GM21528 (cell line): ENCODE results near the gene FBLN2.

Source experiments
- ATAC-seq: cut with Tn5 transposase; IDR thresholded peaks from one replicate; pipeline ENCODE4 v1.9.1; 2021; ENCODE audit warnings: mild to moderate bottlenecking, moderate library complexity; ENCODE audit not compliant: unreplicated experiment, low FRiP score

Gene FBLN2

GRCh38 chr3:13634615-13635014, 85.7 kb downstream of the FBLN2 start:
- no peak for ATAC-seq

- no peak for ATAC-seq
Observed at GRCh38 chr3:13636186-13636585, 87.3 kb downstream of the FBLN2 start.

- no peak for ATAC-seq
Observed at GRCh38 chr3:13636874-13637273, 87.9 kb downstream of the FBLN2 start.

GRCh38 chr3:13637311-13637891, 88.5 kb downstream of the FBLN2 start:
- ATAC-seq = no peak

DNA sequence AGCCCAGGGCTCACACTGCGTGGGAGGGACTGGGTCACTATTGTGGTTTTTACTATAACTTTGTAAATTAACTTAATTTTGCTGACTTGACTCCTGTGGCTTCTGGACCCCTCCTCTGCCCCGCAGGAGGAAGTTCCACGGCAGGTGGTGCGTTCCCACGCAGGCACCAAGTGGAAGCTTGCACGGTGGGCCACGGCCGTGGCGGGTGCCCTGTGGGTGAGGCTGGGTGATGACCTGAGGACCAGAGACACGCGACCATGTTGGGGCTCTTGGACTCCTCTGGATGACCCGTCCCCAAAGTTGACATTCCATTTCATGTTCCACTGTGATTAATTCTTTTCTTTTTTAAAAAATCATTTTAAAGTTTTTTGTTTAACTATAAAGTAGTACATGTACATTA, 89.0 kb downstream of the FBLN2 start:
- no peak for ATAC-seq

DNA sequence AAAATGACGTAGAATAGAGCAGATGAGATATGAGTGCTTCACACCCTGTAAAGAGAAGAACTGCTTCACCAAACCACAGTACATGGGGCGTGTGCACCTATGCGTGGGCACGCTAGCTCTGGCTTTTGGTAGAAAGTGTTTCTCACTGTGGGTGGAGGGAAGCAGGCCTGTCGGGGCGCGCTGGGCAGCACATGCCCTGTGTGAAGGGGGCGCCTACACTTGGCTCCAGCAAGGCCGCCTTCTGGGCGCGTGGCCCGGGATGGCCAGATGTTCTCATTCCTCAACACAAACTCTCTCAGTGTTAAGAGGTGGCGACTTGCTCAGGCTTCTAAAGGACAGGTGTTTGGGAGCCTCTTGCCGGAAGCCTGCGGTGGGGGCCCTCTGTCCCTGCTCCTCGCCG, 90.0 kb downstream of the FBLN2 start:
- no peak for ATAC-seq

GRCh38 chr3:13642597-13642996, 93.7 kb downstream of the FBLN2 start:
- ATAC-seq = no peak

- ATAC-seq = no peak
Observed at GRCh38 chr3:13644341-13645117, 95.6 kb downstream of the FBLN2 start.

- no peak for ATAC-seq
Observed at GRCh38 chr3:13645801-13646637, 97.1 kb downstream of the FBLN2 start.

GRCh38 chr3:13647298-13648059, 98.6 kb downstream of the FBLN2 start:
- no peak for ATAC-seq

GRCh38 chr3:13648060-13649001, 99.4 kb downstream of the FBLN2 start:
- peak; percentile 59 for ATAC-seq

DNA sequence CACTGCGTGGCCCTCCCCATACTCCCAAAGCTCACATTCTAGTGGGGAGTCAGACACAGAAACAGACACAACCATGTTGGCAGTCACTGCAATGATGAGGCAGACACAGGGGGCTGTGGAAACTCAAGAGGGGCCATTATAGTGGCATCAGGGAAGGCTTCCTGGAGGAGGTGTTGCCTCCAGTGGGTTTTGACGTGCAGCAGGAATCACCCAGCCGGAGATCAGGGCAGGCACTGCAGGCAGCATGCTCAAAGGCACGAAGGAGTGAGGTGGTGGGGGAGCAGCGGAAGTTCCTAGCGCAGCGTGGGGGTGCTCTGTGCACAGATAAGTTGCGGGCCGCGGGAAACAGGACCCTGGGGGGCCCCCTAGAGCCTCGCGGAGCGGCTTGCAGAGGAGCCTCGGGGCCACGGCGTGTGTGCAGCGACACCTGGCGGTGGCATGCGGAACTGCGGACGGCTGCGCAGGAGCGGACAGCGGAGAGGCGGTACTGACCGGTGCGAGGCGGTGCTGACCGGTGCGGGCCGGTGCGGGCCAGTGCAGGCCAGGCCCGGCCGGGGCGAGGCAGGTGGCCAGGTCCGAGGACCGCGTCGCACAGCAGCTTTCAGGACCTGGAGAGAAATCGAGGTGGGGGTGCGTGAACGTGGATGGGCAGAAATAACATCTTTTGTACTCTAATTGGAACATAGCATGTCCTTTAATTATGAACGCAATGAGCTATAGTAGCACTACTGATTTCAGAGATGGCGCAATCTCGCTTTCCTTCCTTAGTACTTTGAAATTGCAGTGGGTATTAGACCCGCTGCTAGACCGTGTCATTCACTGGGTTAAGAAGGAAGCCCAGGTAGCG, 101.5 kb downstream of the FBLN2 start:
- ATAC-seq = peak; percentile 40

GRCh38 chr3:13651057-13651400, 102.1 kb downstream of the FBLN2 start:
- ATAC-seq = no peak

DNA sequence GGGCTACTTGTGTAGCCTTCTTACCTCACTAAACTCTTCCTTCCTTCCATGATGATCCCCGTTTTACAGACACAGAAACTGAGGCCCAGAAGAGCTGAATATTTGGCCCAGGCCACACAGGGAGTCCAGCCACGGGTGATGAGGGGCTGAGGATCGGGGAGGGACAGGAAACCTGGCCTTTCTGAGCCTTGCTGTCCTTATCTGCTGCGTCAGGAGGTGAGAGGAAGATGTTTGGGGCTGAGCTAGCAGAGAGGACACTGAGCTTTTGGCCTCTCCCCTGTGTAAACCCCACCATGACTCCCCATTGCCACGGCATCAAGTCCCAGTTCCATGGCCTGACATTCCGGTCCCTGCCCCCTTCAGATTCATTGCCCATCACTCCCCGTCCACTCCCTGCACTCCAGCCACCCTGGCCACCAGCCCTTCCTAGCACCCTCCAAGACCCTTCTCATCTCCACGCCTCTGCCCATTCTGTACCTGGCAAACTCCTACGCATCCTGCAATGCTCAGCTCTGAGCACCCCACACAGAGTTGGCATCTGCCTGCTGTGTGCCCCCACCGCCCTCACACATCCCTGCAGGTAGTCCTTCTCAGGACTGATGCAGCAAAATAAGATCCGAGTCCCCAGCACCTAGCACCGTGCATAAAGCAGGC, 103.0 kb downstream of the FBLN2 start:
- ATAC-seq = no peak

DNA sequence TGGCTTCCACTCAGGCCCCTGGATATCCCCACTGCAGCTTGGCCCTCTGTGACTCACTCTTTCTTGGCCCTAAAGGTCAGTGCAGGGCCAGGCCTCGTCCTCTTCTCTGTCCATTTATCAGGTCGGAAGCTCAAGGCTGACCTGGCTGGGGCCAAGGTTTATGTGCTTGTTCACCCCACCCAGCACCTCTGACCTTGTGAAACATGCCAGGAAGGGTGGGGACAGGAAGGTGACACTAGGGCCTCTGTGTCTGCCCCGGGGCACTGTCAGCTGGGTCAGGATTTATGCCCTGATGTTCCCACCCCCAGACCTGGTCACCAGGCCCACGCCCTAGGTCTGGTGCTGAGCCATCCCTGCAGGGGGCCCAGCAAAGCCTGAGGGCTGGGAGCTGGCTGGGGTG, 103.8 kb downstream of the FBLN2 start:
- ATAC-seq = no peak

DNA sequence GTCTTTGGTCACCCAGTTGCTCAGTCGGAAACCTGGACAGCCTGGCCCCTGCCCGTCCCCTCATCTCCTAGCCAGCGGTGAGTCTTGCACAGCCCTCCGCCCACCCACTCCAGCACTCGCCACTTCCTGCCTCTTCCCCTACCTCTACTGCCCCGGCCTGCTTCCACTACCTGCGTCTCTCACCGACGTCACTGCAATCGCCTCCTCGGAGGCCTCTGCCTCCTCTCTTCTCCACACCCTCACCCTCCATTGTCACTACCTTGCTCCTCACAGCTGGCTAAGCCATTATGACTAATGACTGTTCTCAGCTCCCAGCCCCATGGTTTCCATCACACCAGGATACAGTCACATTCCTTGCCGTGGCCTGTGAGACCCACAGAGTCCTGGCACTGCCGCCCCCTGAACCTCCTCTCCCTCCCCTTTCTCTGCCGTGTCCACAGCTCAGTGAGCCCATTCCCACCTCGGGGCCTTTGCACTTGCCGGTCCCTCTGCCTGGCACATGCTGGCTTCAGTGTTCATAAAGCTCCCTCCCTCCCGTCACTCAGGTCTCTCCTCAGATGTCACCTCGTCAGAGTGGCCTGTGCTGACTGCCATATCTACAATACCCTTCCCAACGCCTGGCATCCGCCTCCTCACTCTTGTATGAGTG, 104.8 kb downstream of the FBLN2 start:
- ATAC-seq = no peak

DNA sequence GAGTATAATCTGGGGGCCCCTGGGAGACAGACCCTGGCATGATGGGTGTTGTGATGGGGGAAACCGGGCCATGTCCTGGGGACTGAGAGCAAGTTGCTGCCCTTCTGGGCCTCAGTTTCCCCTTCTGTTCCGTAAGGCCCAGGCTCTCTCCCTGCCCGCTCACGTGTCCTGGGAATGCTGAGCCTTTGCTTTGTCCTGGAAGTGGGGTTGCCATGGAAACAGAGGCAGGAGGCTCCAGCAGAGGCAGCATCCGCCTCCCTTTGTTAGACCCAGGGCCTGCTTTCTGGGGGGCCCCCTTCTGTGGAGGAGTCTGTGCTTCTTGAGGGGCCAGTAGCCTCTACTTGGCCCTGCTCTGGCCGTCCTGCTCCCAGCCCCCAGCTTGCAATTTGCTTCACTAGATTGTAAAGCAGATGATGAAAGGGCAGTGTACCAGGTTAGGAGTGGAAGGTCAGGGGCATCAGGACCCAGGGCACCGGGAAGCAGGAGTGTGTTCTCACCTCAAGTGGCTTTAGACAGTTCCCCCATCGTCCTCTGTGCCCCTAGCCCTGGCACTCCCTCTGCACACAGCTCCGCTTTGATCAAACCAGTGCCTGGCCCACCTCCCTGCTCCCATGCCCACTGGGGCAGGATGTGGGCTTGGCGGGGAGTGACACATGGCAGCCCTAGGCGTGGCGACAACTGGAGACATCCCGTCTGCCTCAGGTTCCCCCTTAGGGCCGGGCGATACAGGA, 105.6 kb downstream of the FBLN2 start:
- ATAC-seq = no peak
